ENCODE measurements around the gene MAP4K4. TPM values are rescaled to one million over a fixed set of nuclear protein-coding genes. Genes with fewer than 3 reads are reported as not detected.
A peak's percentile ranks its signal among the peaks of the same experiment; 100 is the strongest.

Gene MAP4K4
- total and polyA plus RNA-seq, 12 donors, result 8.7 to 43.1 (median 21.8) TPM

DNA sequence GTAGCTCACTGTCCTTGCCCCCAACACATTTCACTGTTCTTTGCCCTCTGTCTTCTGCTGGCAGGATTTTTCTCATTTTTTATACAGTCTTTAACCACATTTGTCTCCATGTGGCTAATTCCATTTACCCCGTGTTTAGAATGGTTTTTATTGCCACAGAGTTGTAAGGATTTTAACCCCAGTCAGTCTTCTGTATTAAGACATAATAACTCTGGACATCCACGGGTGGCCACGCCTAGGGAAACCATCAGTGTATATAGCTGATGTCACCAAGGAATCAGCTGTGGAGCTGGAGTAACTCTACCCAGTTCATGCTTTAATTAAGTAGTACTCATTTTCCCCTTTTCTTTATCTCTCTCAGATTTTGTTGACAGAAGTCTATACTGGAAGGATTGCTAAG is 139.8 kb downstream of the MAP4K4 start:
- WGBS, 4 donors, result 74 to 84% (median 80%) methylated on average over 3 of the region's 3 CpGs
- intact Hi-C loops (cut with DNase I), result loop anchor here in 1 of 2 donors (10.0 kb wide), 2 partner anchors 413 to 493 kb away; no protein-coding TSS in a partner anchor

DNA sequence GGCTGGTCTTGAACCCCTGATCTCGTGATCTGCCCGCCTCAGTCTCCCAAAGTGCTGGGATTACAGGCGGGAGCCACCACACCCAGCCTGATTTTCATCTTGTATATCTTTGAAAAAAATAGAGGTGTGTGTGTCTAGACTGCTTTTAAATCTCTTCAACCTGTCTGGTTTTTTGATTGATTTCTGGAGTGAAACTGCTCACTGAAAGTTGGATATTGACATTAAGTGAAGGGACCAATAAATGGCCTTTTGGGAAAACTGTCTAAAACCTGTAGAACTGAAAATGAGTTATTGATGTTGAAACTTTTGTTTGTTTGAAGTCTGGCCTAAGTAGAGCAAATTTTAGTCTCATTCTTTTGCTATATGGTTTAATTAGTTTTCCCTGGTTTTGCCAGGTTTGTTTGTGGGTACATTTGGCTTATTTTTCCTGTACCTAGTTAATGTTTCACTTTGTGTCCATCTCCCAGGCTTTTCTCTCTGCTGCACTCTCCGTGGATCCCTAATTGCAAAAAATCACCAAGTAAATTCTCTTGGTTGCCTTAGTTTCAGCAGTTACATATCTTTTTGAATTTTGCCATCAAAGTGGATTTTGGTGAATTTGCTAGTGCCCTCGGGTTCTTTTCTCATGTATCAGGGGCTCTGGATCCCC is 144.3 kb downstream of the MAP4K4 start:
- no peaks in the 10 kb centered on the region for H3K27me3 ChIP-seq
- no peak for TF ChIP-seq POLR2A (IDR thresholded peaks at IDR 0.05)
- TF ChIP-seq, protein P1, sequence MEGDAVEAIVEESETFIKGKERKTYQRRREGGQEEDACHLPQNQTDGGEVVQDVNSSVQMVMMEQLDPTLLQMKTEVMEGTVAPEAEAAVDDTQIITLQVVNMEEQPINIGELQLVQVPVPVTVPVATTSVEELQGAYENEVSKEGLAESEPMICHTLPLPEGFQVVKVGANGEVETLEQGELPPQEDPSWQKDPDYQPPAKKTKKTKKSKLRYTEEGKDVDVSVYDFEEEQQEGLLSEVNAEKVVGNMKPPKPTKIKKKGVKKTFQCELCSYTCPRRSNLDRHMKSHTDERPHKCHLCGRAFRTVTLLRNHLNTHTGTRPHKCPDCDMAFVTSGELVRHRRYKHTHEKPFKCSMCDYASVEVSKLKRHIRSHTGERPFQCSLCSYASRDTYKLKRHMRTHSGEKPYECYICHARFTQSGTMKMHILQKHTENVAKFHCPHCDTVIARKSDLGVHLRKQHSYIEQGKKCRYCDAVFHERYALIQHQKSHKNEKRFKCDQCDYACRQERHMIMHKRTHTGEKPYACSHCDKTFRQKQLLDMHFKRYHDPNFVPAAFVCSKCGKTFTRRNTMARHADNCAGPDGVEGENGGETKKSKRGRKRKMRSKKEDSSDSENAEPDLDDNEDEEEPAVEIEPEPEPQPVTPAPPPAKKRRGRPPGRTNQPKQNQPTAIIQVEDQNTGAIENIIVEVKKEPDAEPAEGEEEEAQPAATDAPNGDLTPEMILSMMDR (IDR thresholded peaks at IDR 0.05), result no peak
- H3K4me3 ChIP-seq, result no peak overlapping the region
- no peak overlapping the region for H3K27ac ChIP-seq
- intact Hi-C loops (cut with DNase I), result loop anchor here in 1 of 2 donors (10.0 kb wide), 1 partner anchor 427 kb away; no protein-coding TSS in a partner anchor
- no peak for DNase-seq
- H3K36me3 ChIP-seq (replicated peaks in 1 of 2), result peaks cover 0 to 20% of the 10 kb centered on the region in 2 donors
- no peaks in the 10 kb centered on the region for H3K9me3 ChIP-seq (replicated peaks in 1 of 3)
- WGBS, 4 donors, result 89 to 96% (median 95%) methylated on average over 5 of the region's 5 CpGs
- no peaks in the 10 kb centered on the region for H3K4me1 ChIP-seq (replicated peaks in 1 of 2)

More for the DNA sequence above, 139.8 kb downstream of the MAP4K4 start:
- Histone ChIP-seq H3K4me3 (no peak overlapping the region), H3K27me3 (no peaks in the 10 kb centered on the region), H3K9me3 (replicated peaks in 1 of 3) (no peaks in the 10 kb centered on the region), H3K4me1 (replicated peaks in 1 of 2) (no peaks in the 10 kb centered on the region), H3K36me3 (replicated peaks in 1 of 2) (peaks cover 0 to 8% of the 10 kb centered on the region in 2 donors), H3K27ac (no peak overlapping the region)
- TF ChIP-seq POLR2A (IDR thresholded peaks at IDR 0.05), result no peak
- TF ChIP-seq, protein P1 (IDR thresholded peaks at IDR 0.05), result no peak
- DNase-seq, result no peak

DNA sequence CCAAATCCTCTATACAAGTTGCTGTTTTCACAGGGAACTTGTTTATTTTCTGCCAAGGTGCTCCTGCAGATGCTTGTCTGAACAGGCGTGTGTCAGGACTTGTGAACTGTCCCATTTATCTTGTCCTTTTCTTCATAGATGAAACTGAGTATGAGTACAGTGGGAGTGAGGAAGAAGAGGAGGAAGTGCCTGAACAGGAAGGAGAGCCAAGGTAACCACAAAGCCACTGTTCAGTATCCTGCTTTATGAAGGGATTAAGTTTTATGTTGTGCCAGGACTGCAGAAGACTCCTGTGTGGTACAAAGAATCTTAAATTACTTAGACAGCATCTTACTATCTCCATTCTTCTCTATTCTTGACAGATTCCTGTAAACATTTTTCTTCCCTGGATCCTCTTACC is 145.0 kb downstream of the MAP4K4 start:
- no peaks in the 10 kb centered on the region for H3K27me3 ChIP-seq
- peaks cover 0 to 21% of the 10 kb centered on the region in 2 donors for H3K36me3 ChIP-seq (replicated peaks in 1 of 2)
- DNase-seq, result no peak
- H3K9me3 ChIP-seq (replicated peaks in 1 of 3), result no peaks in the 10 kb centered on the region
- intact Hi-C loops (cut with DNase I), result loop anchor here in 1 of 2 donors (10.0 kb wide), 1 partner anchor 428 kb away; no protein-coding TSS in a partner anchor
- 72 to 83% (median 76%) methylated on average over 1 of the region's 1 CpG for WGBS, 4 donors
- TF ChIP-seq, protein P1 (IDR thresholded peaks at IDR 0.05), result no peak
- TF ChIP-seq POLR2A (IDR thresholded peaks at IDR 0.05), result no peak
- no peak overlapping the region for H3K4me3 ChIP-seq
- H3K27ac ChIP-seq, result peak overlapping the region in 1 of 5 donors; percentile 1
- H3K4me1 ChIP-seq (replicated peaks in 1 of 2), result peaks cover 0 to 4% of the 10 kb centered on the region in 2 donors

DNA sequence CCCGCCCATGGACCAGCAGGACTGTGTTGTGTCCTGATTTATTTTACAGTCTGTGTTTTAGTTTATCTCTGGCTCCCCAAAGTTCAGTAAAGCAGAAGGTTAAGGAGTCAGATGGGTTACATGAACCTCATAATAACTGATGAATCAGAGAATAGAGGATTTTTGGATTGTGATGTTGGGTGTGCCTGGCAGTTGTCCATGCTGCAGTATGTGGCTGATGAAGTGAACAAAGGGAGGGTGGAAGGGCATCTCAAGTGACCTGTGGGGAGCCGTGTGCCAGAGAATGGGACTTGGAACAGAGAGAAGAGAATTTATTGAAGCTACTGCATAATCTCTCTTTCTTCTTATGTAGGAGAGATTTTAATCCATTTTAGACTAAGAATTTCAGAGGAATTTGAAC is 145.5 kb downstream of the MAP4K4 start:
- Histone ChIP-seq H3K4me3 (no peak overlapping the region), H3K4me1 (replicated peaks in 1 of 2) (peaks cover 0 to 8% of the 10 kb centered on the region in 2 donors), H3K27me3 (no peaks in the 10 kb centered on the region), H3K9me3 (replicated peaks in 1 of 3) (no peaks in the 10 kb centered on the region), H3K27ac (peak overlapping the region in 1 of 5 donors; percentile 1), H3K36me3 (replicated peaks in 1 of 2) (peaks cover 0 to 26% of the 10 kb centered on the region in 2 donors)
- no peak for DNase-seq
- intact Hi-C loops (cut with DNase I), result loop anchor here in 1 of 2 donors (10.0 kb wide), 1 partner anchor 428 kb away; no protein-coding TSS in a partner anchor
- TF ChIP-seq, protein P1 (IDR thresholded peaks at IDR 0.05), result no peak
- no peak for TF ChIP-seq POLR2A (IDR thresholded peaks at IDR 0.05)
- WGBS, 4 donors, result 59 to 81% (median 74%) methylated on average over 2 of the region's 2 CpGs

Data from adrenal gland (tissue), 12 donors.